T follicular helper cell (primary cell): ENCODE data around the gene UGT1A4.
"Not testable (repeated sequence)": the region's sequence is repeated elsewhere in the genome, so short reads cannot be mapped to it uniquely, and the experiment has no call there.

Experiments
- DNase-seq: peaks from one replicate; pipeline ENCODE4 v3.0.0-alpha.2; 2020; ENCODE audit warnings: low read depth

The UGT1A4 gene

GRCh38 chr2:233750689-233751088, 32.2 kb downstream of the UGT1A4 start:
- not testable (repeated sequence) for DNase-seq

- not testable (repeated sequence) for DNase-seq
Observed at GRCh38 chr2:233751212-233752009, 32.9 kb downstream of the UGT1A4 start.

- DNase-seq, result no peak
Observed at GRCh38 chr2:233754872-233755611, 36.5 kb downstream of the UGT1A4 start.

- DNase-seq, result no peak
Observed at GRCh38 chr2:233756429-233757081, 38.0 kb downstream of the UGT1A4 start.

GRCh38 chr2:233758141-233758540, 39.6 kb downstream of the UGT1A4 start:
- no peak for DNase-seq

GRCh38 chr2:233758849-233759248, 40.3 kb downstream of the UGT1A4 start:
- no peak for DNase-seq

DNA sequence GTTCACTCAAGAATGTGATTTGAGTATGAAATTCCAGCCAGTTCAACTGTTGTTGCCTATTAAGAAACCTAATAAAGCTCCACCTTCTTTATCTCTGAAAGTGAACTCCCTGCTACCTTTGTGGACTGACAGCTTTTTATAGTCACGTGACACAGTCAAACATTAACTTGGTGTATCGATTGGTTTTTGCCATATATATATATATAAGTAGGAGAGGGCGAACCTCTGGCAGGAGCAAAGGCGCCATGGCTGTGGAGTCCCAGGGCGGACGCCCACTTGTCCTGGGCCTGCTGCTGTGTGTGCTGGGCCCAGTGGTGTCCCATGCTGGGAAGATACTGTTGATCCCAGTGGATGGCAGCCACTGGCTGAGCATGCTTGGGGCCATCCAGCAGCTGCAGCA, 41.5 kb downstream of the UGT1A4 start, which contains the start of gene UGT1A1:
TSS of gene UGT1A1 (plus strand) at position 228 of the 400 bp plus-strand sequence. CDS start at position 246, 18 bp downstream.
- DNase-seq, result no peak

DNA sequence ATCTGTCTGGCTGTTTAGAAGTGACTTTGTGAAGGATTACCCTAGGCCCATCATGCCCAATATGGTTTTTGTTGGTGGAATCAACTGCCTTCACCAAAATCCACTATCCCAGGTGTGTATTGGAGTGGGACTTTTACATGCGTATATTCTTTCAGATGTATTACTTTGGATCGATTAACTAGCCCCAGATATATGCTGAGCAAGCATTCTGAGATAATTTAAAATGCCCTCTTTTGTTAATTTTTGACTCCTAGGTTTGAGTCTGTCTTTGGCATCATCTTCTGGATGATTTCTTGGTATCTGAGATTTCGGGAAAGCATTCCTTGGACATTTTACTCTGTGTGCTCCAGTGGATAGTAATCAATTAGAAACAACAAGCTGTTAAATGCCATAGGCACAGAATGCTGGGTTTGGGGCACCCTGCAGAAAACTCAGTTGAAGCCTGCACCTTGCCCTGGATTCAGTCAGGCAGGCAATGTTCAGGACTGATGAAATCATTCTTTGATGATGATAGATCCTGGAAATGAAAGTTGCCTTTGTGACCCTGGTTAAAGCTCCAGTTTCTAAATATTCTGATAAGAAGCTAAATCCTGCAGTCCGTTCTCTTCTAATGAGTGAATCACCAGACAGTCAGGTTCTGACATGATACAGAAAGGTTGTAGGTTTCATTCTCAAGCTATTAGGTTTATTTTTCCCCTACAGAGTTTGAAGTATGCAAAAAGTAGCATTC, 42.7 kb downstream of the UGT1A4 start:
- no peak for DNase-seq

DNA sequence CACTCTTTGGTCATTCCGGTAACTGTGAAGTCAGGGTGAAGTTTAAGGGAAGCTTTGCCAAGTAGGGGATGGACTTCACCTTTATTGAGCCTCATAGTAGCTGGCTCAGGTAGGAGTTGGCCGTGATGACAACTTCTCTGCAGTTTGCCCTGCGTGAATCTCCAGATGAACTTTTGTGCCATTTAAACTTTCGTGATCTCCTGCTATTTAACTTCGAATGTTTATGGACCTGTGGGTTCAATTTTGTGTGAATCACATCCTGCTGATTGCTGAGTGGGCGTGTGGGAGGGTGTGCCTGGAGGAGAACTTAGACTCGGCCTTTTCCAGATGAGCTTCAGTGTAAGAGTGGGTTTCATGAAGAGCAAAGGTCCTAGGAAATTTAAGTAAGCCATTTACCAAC, 45.7 kb downstream of the UGT1A4 start:
- DNase-seq, result no peak

GRCh38 chr2:233764761-233765160, 46.2 kb downstream of the UGT1A4 start:
- DNase-seq, result no peak

GRCh38 chr2:233766416-233766815, 47.9 kb downstream of the UGT1A4 start:
- no peak for DNase-seq

DNA sequence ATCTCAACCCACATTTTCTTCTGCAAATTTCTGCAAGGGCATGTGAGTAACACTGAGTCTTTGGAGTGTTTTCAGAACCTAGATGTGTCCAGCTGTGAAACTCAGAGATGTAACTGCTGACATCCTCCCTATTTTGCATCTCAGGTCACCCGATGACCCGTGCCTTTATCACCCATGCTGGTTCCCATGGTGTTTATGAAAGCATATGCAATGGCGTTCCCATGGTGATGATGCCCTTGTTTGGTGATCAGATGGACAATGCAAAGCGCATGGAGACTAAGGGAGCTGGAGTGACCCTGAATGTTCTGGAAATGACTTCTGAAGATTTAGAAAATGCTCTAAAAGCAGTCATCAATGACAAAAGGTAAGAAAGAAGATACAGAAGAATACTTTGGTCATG, 49.5 kb downstream of the UGT1A4 start:
- no peak for DNase-seq

- DNase-seq, result no peak
Observed at GRCh38 chr2:233769260-233769659, 50.7 kb downstream of the UGT1A4 start.

- no peak for DNase-seq
Observed at GRCh38 chr2:233772153-233772552, 53.6 kb downstream of the UGT1A4 start.

DNA sequence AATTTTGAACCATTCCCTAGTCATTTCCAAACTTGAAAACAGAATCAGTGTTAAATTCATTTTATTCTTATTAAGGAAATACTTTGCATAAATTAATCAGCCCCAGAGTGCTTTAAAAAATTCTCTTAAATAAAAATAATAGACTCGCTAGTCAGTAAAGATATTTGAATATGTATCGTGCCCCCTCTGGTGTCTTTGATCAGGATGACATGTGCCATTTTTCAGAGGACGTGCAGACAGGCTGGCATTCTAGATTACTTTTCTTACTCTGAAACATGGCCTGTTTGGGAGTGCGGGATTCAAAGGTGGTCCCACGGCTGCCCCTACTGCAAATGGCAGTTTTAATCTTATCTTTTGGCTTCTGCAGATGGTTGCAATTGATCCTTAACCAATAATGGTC, 54.0 kb downstream of the UGT1A4 start:
- no peak for DNase-seq

- no peak for DNase-seq
Observed at GRCh38 chr2:233773854-233774253, 55.3 kb downstream of the UGT1A4 start.

DNA sequence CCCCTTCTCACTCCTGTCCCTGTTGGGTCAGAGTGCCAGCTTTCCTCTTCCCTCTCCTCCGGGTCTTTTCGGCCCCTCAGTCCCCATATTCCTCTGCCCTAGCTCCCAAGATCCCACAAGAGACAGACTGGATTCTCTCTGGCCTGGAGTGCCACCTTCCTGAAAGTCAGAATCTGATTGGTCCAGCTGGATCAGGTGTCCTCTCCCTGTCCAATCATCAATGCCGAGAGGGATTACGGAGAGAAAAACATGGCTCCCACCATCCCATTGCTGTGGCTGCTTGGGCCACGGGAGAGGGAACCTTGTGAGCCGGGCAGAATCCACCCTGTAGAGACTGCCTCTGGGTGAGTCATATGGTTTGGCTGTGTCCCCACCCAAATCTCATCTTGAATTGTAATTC, 56.9 kb downstream of the UGT1A4 start:
- DNase-seq, result no peak

- no peak for DNase-seq
Observed at GRCh38 chr2:233778030-233778429, 59.5 kb downstream of the UGT1A4 start, which contains the start of gene MROH2A. Gene MROH2A, plus strand, starts transcription at chr2:233778330. Its CDS starts 1,029 bp downstream, at chr2:233779359.

DNA sequence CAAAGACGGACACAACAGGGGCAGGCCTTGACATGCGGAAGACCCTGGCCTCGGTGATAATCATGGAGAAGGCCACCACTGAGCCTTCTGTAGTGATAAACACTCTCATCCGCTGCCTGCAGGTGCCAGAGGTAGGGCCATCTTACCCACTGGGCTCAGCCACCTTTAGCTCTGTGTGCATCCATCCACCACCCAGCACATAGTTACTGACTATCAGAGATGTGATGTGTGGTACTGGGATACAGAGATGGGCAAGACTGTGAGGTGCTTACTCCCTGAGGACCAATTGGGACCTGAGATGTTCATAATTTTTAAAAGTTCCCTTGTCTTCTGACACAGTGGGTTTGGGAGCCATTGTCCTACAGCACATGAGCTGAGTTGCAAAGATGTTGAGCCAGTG, 61.2 kb downstream of the UGT1A4 start:
- DNase-seq, result no peak

- no peak for DNase-seq
Observed at GRCh38 chr2:233780771-233781170, 62.2 kb downstream of the UGT1A4 start.

DNA sequence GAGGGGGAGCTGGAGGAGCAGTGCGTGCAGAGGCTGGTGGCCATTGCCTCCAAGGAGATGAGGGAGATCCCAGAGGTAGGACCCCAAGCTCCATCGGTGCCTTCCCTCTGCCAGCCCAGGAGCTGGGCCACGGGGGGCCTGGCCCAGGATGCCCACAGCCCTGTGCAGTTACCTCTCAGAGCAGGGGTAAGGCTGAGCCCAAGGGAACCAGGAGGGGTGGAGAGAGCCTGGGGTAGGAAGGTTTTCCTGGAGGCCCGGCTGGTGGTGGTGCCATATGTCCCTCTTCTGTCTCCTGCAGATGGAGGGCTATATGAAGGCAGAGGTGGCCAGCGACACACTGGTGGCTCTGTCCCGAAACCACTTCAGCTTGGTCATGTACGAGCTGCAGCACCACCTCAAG, 71.0 kb downstream of the UGT1A4 start:
- no peak for DNase-seq
